Suprapubic skin (tissue), 4 donors: ENCODE measurements around the gene NEU1.

Source experiments
- CTCF ChIP-seq, 2 donors: fragments of 200-600 bp in 1 of 2; fragments of 450-650 bp in 1 of 2; sonication (generic) in 1 of 2; IDR thresholded peaks; one replicate each; pipeline ENCODE4 v1.5.1; 2016 to 2019; ENCODE audit warnings: antibody characterized with exemption in 2 of 2, mild to moderate bottlenecking in 1 of 2, moderate library complexity in 1 of 2
- EP300 ChIP-seq: sonication (generic); formaldehyde crosslinking; IDR thresholded peaks from one replicate; pipeline ENCODE4 v1.6.1; 2017; ENCODE audit warnings: antibody characterized with exemption
- POLR2A ChIP-seq, 2 donors: fragments of 450-650 bp; IDR thresholded peaks; one replicate each; pipeline ENCODE4 v1.6.1; 2017; ENCODE audit warnings: antibody characterized with exemption in 2 of 2, mild to moderate bottlenecking in 2 of 2, moderate library complexity in 2 of 2
- POLR2AphosphoS5 ChIP-seq, 3 donors: sonication (generic); formaldehyde crosslinking; IDR thresholded peaks; one replicate each; pipeline ENCODE4 v1.6.1; 2017; ENCODE audit warnings: antibody characterized with exemption in 3 of 3

- TF ChIP-seq CTCF (IDR thresholded peaks at IDR 0.05) (no peak), POLR2A (IDR thresholded peaks at IDR 0.05) (no peak), EP300 (no peak), POLR2AphosphoS5 (IDR thresholded peaks at IDR 0.05) (no peak)
Measured at GRCh38 chr6:31906122-31906521, 43.5 kb upstream of the NEU1 start.
